Amygdala (tissue), 56 donors: Measurements from ENCODE around the gene BNIP3.
"Not testable (repeated sequence)": the region's sequence is repeated elsewhere in the genome, so short reads cannot be mapped to it uniquely, and the experiment has no call there.

ENCODE experiments used
- DNase-seq, 56 donors: peaks; one replicate each; lab custom pipeline; 2025; lab: John Stamatoyannopoulos, UW

BNIP3 gene

DNA sequence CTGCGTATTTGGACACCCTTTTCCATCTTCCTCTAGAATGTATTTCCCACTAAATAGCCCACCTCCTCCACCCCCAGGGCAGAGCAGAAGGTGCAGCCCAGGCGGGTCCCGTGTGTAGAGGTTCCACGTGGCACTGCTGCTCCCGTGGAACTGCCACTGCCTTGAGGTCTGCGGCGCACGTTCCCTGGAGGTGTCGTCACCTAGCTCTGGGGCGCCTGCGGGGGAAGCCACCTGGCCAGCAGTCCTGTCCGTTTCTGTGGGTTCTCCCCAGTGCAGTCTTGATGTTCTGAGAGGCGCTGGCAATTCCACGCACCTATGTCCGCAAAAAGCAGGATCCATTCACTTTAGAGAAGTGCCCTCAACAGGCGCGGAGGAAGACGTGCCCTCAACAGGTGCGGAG, 21.9 kb downstream of the BNIP3 start:
- DNase-seq = no peak

GRCh38 chr10:131955591-131956340, 26.0 kb downstream of the BNIP3 start:
- no peak for DNase-seq

DNA sequence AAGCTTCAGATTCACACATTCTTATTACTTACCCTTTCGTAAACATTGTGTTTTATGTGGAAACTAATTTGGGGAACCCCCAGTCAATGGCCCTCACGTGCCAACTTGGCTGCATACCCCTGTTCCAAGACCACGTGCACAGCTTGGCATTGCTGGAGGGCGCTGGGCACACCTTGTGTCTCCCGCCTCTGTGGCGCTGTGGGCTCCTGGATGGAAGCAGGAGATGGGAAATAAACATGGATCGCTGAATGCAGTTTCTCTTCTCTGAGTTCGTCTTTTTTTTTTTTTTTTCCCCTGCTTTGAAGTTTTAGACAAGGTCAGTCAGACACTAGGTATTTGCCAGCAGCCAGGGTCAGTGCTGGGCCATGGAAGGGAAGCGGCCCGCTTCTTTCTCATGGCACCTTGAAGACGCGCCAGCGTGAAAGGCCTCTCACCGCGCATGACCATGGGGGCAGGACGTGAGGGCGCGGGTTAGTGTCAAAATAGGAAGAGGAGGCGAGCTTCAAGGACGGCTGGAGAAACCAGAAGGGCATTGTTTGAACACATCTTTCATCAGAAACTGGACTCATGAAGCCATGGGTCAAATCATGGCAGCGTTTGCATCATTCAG, 27.3 kb downstream of the BNIP3 start:
- DNase-seq = no peak

DNA sequence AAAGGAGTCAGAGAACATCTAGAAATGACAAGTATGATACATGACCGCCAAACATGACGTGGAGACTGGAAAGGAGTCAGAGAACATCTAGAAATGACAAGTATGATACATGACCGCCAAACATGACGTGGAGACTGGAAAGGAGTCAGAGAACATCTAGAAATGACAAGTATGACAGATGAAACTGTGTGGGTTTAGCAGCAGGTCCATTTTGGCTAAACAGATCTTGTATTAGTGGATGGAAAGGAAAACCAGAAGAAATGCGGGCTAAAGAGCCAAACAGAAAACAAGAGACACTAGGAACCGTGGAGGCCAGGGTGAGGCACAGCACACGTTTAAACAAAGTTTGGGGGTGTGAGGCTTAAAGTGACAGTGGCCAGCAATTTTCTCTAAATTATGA, 31.8 kb downstream of the BNIP3 start:
- DNase-seq = not testable (repeated sequence)

- DNase-seq = no peak
These were observed 32.5 kb downstream of the BNIP3 start for GRCh38 chr10:131949041-131949862.

DNA sequence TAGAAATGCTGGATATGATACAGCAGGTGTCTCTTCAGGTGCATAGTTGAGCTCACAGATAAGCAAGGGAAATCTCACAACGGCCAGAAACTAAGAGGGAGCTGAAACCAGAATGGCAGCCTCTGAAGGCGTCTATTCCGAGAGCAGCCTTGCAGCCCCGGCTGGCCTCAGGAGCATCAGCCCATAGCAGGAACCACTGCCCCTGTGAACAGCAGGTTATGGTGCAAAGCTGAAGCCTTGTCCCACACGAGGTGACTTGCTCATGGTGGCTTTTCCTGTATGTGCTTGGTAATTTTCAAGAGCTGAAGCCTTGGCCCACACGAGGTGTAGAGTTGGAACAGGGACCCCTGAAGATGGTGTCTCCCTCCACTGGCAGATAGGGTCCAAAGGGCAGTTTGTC, 33.2 kb downstream of the BNIP3 start:
- no peak for DNase-seq

GRCh38 chr10:131947631-131948347, 33.9 kb downstream of the BNIP3 start:
- DNase-seq = no peak

DNA sequence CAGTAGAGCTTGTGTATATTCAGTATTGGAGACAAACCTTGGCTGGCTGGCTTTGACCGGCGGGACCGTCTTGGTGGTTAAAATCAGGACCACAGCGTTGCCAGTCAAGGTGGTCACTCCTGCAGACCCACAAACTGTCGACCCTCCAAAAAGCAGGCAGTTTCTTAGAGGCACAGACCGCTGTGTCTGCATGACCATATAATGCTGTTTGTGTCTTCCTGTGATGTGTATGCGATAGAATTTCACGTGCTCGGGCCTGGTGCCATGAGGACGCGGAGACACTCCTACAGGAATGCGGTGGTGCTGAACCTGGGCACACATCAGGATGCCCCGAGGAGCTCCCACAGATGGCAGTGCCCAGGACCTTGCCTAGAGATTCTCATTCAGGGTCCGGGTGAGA, 34.8 kb downstream of the BNIP3 start:
- DNase-seq = no peak

DNA sequence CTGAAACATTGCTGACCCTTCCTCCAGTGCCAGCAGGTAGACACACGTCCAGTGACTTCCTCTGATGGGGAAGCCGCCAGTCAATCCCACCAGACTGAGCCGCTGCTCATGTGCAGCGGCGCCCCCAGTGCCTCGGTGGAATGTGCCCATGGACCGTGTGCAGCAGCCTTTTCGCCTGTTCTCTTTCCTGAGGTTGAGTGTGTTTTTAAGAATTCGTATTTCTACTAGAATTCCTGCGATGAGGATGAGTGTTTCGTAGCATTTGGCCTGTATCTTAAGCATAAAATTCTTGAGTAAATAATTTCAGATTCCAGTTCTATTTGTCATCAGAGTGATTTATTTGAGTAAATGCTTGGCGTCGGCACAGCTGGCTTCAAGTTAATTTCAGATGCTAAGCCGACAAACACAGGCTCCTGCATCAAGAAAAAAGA, 35.4 kb downstream of the BNIP3 start:
- no peak for DNase-seq

DNA sequence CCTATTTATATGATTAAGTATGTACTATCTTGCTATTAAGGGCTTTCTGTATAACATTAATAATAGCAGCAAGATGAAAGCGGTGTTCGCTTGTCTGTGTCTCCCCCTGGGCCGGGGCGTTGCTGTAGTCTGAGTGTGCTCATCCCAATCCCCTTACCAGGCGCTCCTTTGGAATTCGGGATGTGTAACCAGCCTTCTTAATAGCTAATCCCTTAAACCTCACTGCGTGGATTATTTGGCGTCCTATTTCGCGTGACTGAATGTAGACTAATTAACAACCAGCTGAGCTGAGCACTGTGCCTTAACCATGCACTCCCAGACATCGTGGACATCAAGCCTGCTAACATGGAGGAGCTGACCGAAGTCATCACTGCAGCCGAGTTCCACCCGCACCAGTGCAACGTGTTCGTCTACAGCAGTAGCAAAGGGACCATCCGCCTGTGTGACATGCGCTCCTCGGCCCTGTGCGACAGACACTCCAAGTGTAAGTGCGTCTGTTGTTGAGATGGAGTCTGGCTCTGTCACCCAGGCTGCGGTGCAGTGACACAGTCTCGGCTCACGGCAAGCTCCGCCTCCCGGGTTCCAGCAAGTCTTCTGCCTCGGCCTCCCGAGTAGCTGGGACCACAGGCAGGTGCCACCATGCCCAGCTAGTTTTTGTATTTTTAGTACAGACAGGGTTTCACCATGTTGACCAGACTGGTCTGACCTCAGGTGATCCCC, 36.6 kb downstream of the BNIP3 start:
- DNase-seq = no peak

- DNase-seq = no peak
These were observed 37.3 kb downstream of the BNIP3 start for GRCh38 chr10:131944412-131944811.

DNA sequence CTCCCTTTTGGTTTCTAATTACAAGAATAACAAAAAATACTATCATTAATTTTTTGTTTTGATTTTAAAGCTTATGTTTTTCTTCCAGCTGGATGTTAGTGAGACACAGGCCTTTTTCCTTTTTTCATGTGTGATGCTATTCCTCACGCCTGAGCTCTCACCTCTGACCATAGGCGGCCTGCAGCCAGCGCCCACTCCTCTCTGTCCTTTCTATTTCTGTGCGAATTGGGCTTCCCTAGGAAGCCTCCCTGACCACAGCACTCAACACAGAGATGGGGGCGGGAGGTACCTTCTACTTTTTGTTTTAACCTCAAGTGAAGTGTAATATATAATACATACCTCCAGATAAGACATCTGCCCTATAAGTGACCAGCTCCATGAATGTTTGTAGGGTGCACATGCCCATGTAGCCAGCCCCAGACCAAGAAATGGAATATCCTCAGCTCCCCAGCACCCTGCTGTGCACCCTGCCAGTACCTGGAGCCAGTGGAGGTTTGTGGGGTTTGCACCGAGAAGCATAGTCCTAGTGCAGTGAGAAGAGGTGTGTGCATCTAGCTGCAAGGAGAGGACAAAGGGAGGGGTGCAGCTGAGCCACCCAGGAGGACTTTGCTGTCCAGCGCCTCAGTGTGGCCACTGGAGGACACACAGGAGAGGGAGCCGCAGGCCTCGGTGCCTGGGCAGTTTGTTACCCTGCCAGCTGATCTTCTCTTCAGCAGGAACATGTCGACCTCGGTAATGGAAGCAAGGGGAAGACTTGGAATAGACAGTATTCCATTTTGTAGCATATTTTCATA, 38.5 kb downstream of the BNIP3 start:
- DNase-seq = peak in 3 of 56 donors; percentile 25 to 36 (median 35)

GRCh38 chr10:131942455-131942854, 39.3 kb downstream of the BNIP3 start:
- DNase-seq = no peak

DNA sequence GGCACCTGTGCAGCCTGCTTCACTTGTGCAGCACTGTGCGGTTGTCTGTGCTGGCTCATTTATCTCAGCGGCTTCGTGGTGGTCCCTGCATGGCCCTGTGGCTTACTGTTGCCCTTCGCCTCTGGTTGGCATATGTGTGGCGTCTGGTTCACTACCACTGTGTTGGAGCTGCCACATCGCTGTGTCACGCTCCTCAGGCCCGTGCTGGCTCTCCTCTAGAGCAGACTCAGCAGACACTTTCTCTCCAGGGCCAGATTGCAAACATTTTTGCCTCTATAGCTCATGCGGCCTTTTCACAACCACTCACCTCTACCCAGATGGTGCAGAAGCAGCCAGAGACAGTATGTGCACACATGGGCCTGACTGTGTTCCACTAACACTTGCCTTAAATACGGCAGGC, 43.0 kb downstream of the BNIP3 start:
- DNase-seq = no peak

- no peak for DNase-seq
These were observed 43.9 kb downstream of the BNIP3 start for GRCh38 chr10:131937836-131938235.

DNA sequence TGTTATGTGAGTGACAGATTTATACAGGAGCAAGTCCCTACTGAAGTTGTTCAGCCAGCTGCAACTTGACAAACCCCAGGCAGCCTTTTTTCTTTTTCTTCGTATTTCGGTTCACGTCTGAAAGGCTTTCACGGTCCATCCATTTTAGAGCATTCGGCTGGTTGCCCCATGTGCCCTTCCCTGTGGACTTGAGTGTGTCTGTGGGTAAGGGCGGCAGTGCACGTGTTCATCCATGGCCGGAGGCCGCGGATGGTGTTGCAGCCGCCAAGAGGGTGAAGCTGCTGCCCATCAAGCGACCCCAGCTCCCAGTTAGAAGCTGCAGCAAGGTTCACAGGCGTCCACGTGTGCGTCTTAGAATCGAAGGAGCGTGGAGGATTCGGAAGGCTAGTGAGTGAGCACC, 45.0 kb downstream of the BNIP3 start:
- DNase-seq = no peak

DNA sequence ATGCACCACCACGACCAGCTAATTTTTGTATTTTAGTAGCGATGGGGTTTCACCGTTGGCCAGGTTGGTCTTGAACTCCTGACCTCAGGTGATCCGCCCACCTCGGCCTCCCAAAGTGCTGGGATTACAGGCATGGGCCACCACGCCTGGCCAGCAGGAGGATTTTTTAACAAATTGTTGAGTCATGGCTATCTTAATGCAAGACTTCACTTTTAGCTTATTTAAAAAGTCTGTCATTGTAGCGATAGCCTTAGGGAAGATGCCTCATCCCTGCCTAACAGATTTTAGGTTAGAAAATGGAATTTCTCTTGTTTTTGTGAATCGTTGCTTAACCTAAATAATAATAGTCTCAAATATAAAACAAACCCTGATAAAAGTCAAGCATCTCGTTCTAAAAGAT, 45.4 kb downstream of the BNIP3 start:
- no peak for DNase-seq

DNA sequence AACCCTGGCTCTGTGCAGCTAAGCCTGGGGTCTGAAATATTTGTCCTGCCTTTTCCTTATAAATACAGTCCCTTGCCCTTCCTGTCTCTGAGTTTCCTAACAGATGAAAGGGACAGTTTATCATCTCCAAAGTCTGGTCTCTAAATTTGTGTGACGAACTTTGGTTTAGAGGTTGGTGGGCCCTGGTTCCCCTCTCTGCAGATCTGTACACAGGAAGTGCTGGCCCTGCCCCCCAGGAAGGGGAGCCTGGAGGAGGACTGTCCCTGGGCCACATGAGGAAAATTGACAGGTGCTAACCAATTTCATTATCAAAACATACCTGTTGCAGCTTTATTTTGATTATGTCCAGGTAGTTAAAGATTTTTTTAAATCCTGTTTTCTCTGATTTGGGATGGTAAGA, 46.5 kb downstream of the BNIP3 start:
- no peak for DNase-seq

DNA sequence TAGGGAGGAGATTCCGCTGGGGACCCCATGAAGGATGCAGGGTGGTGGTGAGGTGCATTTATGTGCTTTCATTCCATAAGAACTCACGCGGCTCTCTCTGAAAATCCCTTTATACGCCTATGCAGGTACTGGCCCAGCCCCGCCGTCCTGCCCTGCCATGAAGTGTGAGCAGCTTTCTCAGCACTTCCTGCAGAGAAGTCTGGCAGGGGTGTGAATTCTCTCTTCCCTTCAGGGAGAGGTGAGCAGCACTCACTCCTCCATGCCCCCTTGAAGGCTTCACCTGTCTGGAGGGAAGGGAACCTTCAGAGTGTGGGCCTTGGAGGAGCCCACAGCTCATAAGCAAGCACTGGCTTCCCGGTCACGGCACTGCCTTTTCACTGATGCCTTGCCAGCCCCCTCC, 47.0 kb downstream of the BNIP3 start:
- no peak for DNase-seq
